Neural cell (in vitro differentiated cells): ENCODE data around the gene HELZ. TPM values are rescaled to one million over a fixed set of nuclear protein-coding genes. Genes with fewer than 3 reads are reported as not detected.

Experiments used
- H2AFZ ChIP-seq: fragments of 200-600, 300-800 bp; sonication (generic), shearing (Covaris generic); 2 replicates; pipeline ENCODE4 v1.6.0; 2014; ENCODE audit warnings: low read depth, mild to moderate bottlenecking, antibody characterized with exemption, low read length, moderate library complexity
- H3F3A ChIP-seq: fragments of 200-600 bp; shearing (Covaris generic); 2 replicates; pipeline ENCODE4 v1.6.1; 2016; ENCODE audit warnings: mild to moderate bottlenecking, moderate library complexity, mixed read lengths, antibody characterized with exemption, low read length; ENCODE audit not compliant: insufficient read depth, poor library complexity, severe bottlenecking
- H3K27ac ChIP-seq: fragments of 200-600, 300-800 bp; sonication (generic), shearing (Covaris generic); 2 replicates; pipeline ENCODE4 v1.5.1; 2014; ENCODE audit warnings: mild to moderate bottlenecking, low read length, moderate library complexity
- H3K27me3 ChIP-seq: fragments of 300-800, 200-600 bp; sonication (generic), shearing (Covaris generic); 2 replicates; pipeline ENCODE4 v1.6.0; 2014; ENCODE audit warnings: mild to moderate bottlenecking, low read depth, low read length, moderate library complexity; ENCODE audit not compliant: insufficient read depth
- H3K36me3 ChIP-seq: fragments of 300-800, 200-600 bp; sonication (generic), shearing (Covaris generic); 2 replicates; pipeline ENCODE4 v1.5.1; 2014; ENCODE audit warnings: mild to moderate bottlenecking, antibody characterized with exemption, low read length, moderate library complexity; ENCODE audit not compliant: insufficient read depth
- H3K4me2 ChIP-seq: fragments of 300-800, 200-600 bp; sonication (generic), shearing (Covaris generic); 2 replicates; pipeline ENCODE4 v1.6.0; 2014; ENCODE audit warnings: mild to moderate bottlenecking, low read length
- H3K4me3 ChIP-seq: fragments of 300-800, 200-600 bp; sonication (generic), shearing (Covaris generic); 2 replicates; pipeline ENCODE4 v1.5.1; 2014; ENCODE audit warnings: mild to moderate bottlenecking, low read length, moderate library complexity
- H3K79me2 ChIP-seq: fragments of 200-600 bp; shearing (Covaris generic); replicated peaks from 2 replicates; pipeline ENCODE4 v1.6.0; 2014; ENCODE audit warnings: mild to moderate bottlenecking, low read length, moderate library complexity; ENCODE audit not compliant: insufficient read depth
- H3K9ac ChIP-seq: fragments of 300-800, 200-600 bp; sonication (generic), shearing (Covaris generic); 2 replicates; pipeline ENCODE4 v1.6.1; 2016; ENCODE audit warnings: mild to moderate bottlenecking, low read length, mixed read lengths
- H3K9me2 ChIP-seq: fragments of 200-600 bp; shearing (Covaris generic); 2 replicates; pipeline ENCODE4 v1.6.1; 2016; ENCODE audit warnings: mild to moderate bottlenecking, low read length, mixed read lengths; ENCODE audit not compliant: insufficient read depth
- H3K9me3 ChIP-seq: fragments of 200-600, 300-800 bp; sonication (generic), shearing (Covaris generic); 2 replicates; pipeline ENCODE4 v1.6.1; 2016; ENCODE audit warnings: mild to moderate bottlenecking, mixed run types, low read length, moderate library complexity, mixed read lengths
- H4K20me1 ChIP-seq: fragments of 200-600 bp; shearing (Covaris generic); 2 replicates; pipeline ENCODE4 v1.6.1; 2016; ENCODE audit warnings: mild to moderate bottlenecking, mixed run types; ENCODE audit not compliant: insufficient read depth
- EP300 ChIP-seq: fragments of 450-650 bp; conservative IDR thresholded peaks from 2 replicates; pipeline ENCODE4 v1.6.1; 2014; ENCODE audit warnings: antibody characterized with exemption, mild to moderate bottlenecking, moderate library complexity; ENCODE audit not compliant: poor library complexity, severe bottlenecking
- EZH2 ChIP-seq: fragments of 200-600, 300-800 bp; shearing (Covaris generic), sonication (generic); IDR thresholded peaks from 2 replicates; pipeline ENCODE4 v1.6.1; 2014; ENCODE audit warnings: antibody characterized with exemption, low read length, borderline replicate concordance, mild to moderate bottlenecking; ENCODE audit not compliant: insufficient read depth, poor library complexity, severe bottlenecking
- MXI1 ChIP-seq: fragments of 450-650 bp; conservative IDR thresholded peaks from 2 replicates; pipeline ENCODE4 v1.6.1; 2014; ENCODE audit warnings: antibody characterized with exemption, mild to moderate bottlenecking; ENCODE audit not compliant: poor library complexity, severe bottlenecking
- POLR2AphosphoS5 ChIP-seq: IDR thresholded peaks from 2 replicates; pipeline ENCODE4 v1.6.1; 2012
- RAD21 ChIP-seq: fragments of 450-650 bp; conservative IDR thresholded peaks from 2 replicates; pipeline ENCODE4 v1.6.1; 2014; ENCODE audit warnings: antibody characterized with exemption, mild to moderate bottlenecking, moderate library complexity
- SMC3 ChIP-seq: fragments of 450-650 bp; conservative IDR thresholded peaks from 2 replicates; pipeline ENCODE4 v1.6.1; 2014; ENCODE audit warnings: antibody characterized with exemption, mild to moderate bottlenecking, moderate library complexity; ENCODE audit not compliant: poor library complexity
- TAF1 ChIP-seq: IDR thresholded peaks from 2 replicates; pipeline ENCODE4 v1.6.1; 2012; ENCODE audit warnings: low read depth
- polyA plus RNA-seq: library from polyadenylated mRNA; depleted of rRNA; stranded (reverse); fragments of >200 nt; gene quantifications from 2 replicates; pipeline ENCODE4 v1.2.3, GENCODE V29; 2014
- TF ChIP-seq, protein P1 (sequence below): fragments of 450-650 bp; IDR thresholded peaks from 2 replicates; pipeline ENCODE4 v1.5.1; 2014; ENCODE audit warnings: antibody characterized with exemption, mild to moderate bottlenecking, moderate library complexity; ENCODE audit not compliant: poor library complexity, severe bottlenecking
- TF ChIP-seq, protein P2 (sequence below): IDR thresholded peaks from 2 replicates; pipeline ENCODE4 v1.6.1; 2012; ENCODE audit warnings: borderline replicate concordance

The HELZ gene
- polyA plus RNA-seq, 1 donor from 2014 or later: 11.7 TPM

DNA sequence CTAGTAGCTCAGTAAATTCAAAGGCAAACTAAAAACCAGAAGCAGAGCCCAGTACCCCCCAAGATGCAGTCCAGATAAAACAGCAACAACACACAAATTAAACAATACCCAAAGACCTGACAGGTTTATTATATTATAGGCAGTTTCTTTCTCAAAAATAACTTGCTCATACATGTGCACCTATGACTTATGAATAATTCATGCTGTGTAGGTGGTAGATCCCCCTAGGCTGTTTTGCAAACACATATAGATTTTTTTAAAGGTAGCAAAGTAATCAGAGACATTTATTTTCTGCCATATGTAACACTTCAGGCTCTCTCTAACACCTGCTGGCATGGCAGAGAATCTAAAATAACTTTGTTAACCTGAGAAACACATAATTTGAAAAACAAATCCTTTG lies 173.4 kb downstream of the HELZ start:
- H4K20me1 ChIP-seq: no peaks in the 10 kb centered on the region
- no peaks in the 10 kb centered on the region for H3K9me2 ChIP-seq
- H3K9ac ChIP-seq: no peak overlapping the region
- no peaks in the 10 kb centered on the region for H3K9me3 ChIP-seq
- no peaks in the 10 kb centered on the region for H3K79me2 ChIP-seq
- H3K4me2 ChIP-seq: no peak overlapping the region
- no peaks in the 10 kb centered on the region for H3K36me3 ChIP-seq
- H2AFZ ChIP-seq: no peak overlapping the region
- no peaks in the 10 kb centered on the region for H3K27me3 ChIP-seq
- no peak overlapping the region for H3K27ac ChIP-seq
- TF ChIP-seq MXI1 (no peak), EP300 (no peak)
- H3F3A ChIP-seq: peaks cover 2% of the 10 kb centered on the region
- no peak overlapping the region for H3K4me3 ChIP-seq

DNA sequence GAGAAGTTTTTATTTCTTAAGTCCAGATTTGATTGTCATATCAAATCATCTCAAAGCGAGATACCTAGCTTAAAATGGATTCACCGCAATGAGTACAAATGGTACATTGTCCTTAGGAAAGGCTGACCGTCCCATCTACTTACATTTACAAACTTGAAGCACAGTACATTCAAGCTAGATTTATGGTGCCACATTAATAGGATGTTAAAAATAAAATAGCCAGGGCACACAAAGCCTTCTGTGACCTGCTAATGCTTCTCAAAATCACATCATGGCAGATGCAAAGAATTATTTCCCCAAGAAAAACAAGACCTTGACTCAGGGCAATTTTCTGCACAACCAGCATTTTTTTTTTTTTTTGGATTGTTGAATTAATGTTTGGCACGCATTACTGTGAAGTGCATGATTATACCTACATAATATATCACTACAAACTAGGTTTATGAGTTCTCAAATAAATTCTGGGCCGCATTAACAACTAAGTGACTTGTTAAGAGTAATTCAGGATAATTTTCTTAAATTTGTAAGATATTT lies 175.3 kb downstream of the HELZ start:
- TF ChIP-seq POLR2AphosphoS5 (no peak), TAF1 (no peak), SMC3 (no peak), MXI1 (no peak), EZH2 (no peak), RAD21 (no peak), EP300 (no peak)
- TF ChIP-seq, protein P1, sequence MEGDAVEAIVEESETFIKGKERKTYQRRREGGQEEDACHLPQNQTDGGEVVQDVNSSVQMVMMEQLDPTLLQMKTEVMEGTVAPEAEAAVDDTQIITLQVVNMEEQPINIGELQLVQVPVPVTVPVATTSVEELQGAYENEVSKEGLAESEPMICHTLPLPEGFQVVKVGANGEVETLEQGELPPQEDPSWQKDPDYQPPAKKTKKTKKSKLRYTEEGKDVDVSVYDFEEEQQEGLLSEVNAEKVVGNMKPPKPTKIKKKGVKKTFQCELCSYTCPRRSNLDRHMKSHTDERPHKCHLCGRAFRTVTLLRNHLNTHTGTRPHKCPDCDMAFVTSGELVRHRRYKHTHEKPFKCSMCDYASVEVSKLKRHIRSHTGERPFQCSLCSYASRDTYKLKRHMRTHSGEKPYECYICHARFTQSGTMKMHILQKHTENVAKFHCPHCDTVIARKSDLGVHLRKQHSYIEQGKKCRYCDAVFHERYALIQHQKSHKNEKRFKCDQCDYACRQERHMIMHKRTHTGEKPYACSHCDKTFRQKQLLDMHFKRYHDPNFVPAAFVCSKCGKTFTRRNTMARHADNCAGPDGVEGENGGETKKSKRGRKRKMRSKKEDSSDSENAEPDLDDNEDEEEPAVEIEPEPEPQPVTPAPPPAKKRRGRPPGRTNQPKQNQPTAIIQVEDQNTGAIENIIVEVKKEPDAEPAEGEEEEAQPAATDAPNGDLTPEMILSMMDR: no peak
- TF ChIP-seq, protein P2, sequence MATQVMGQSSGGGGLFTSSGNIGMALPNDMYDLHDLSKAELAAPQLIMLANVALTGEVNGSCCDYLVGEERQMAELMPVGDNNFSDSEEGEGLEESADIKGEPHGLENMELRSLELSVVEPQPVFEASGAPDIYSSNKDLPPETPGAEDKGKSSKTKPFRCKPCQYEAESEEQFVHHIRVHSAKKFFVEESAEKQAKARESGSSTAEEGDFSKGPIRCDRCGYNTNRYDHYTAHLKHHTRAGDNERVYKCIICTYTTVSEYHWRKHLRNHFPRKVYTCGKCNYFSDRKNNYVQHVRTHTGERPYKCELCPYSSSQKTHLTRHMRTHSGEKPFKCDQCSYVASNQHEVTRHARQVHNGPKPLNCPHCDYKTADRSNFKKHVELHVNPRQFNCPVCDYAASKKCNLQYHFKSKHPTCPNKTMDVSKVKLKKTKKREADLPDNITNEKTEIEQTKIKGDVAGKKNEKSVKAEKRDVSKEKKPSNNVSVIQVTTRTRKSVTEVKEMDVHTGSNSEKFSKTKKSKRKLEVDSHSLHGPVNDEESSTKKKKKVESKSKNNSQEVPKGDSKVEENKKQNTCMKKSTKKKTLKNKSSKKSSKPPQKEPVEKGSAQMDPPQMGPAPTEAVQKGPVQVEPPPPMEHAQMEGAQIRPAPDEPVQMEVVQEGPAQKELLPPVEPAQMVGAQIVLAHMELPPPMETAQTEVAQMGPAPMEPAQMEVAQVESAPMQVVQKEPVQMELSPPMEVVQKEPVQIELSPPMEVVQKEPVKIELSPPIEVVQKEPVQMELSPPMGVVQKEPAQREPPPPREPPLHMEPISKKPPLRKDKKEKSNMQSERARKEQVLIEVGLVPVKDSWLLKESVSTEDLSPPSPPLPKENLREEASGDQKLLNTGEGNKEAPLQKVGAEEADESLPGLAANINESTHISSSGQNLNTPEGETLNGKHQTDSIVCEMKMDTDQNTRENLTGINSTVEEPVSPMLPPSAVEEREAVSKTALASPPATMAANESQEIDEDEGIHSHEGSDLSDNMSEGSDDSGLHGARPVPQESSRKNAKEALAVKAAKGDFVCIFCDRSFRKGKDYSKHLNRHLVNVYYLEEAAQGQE: no peak
- H3K4me2 ChIP-seq: no peak overlapping the region
- no peak overlapping the region for H3K4me3 ChIP-seq
- H3K9ac ChIP-seq: no peak overlapping the region
- no peaks in the 10 kb centered on the region for H3K36me3 ChIP-seq
- no peaks in the 10 kb centered on the region for H4K20me1 ChIP-seq
- H3F3A ChIP-seq: no peaks in the 10 kb centered on the region
- H3K27me3 ChIP-seq: no peaks in the 10 kb centered on the region
- no peaks in the 10 kb centered on the region for H3K9me3 ChIP-seq
- H2AFZ ChIP-seq: no peak overlapping the region
- no peaks in the 10 kb centered on the region for H3K9me2 ChIP-seq
- no peaks in the 10 kb centered on the region for H3K79me2 ChIP-seq
- peak overlapping the region; percentile 95 for H3K27ac ChIP-seq
